ENCODE results near the gene EGFL7. TPM values are rescaled to one million over a fixed set of nuclear protein-coding genes. Genes with fewer than 3 reads are reported as not detected.

The EGFL7 gene
- 13.5 and 16.3 TPM in 2 replicates for total RNA-seq
- long read RNA-seq, partial matches to known transcripts: 1 of 2 reads
- long read RNA-seq, other reads (novel, unspliced or antisense): 0 of 2 reads

- no peaks in the 10 kb centered on the region for H3K9me3 Mint-ChIP-seq (ENCODE audit: low read depth)
- no peak within 1 kb of the TSS for H3K27ac Mint-ChIP-seq
- peak within 1 kb of the TSS; percentile 5 for H3K4me3 Mint-ChIP-seq (ENCODE audit: low read depth)
- H3K36me3 Mint-ChIP-seq (ENCODE audit: insufficient read depth): no peaks in the 10 kb centered on the region
- H3K27me3 Mint-ChIP-seq: peaks cover 5% of the 10 kb centered on the region
- TF ChIP-seq CTCF (IDR thresholded peaks at IDR 0.05; ENCODE audit: unreplicated experiment): no peak
- peaks cover 1% of the 10 kb centered on the region for H3K4me1 Mint-ChIP-seq (ENCODE audit: low read depth)
- no peak for DNase-seq (ENCODE audit: low spot score, unreplicated experiment)
Observed at GRCh38 chr9:136662656-136663581, at the start of gene EGFL7. Gene EGFL7 (plus strand): TSS chr9:136662916. CDS start chr9:136668283, 5,367 bp downstream.

GRCh38 chr9:136613824-136614371 is 48.8 kb upstream of the EGFL7 start:
- Mint-ChIP-seq H3K4me1 (ENCODE audit: low read depth) (peaks cover 11% of the 10 kb centered on the region), H3K27me3 (peaks cover 12% of the 10 kb centered on the region), H3K4me3 (ENCODE audit: low read depth) (no peak overlapping the region), H3K27ac (no peak overlapping the region), H3K9me3 (ENCODE audit: low read depth) (no peaks in the 10 kb centered on the region), H3K36me3 (ENCODE audit: insufficient read depth) (no peaks in the 10 kb centered on the region)
- DNase-seq (ENCODE audit: low spot score, unreplicated experiment): no peak
- no peak for TF ChIP-seq CTCF (IDR thresholded peaks at IDR 0.05; ENCODE audit: unreplicated experiment)

GRCh38 chr9:136614372-136614922 is 48.3 kb upstream of the EGFL7 start:
- no peak for TF ChIP-seq CTCF (IDR thresholded peaks at IDR 0.05; ENCODE audit: unreplicated experiment)
- Mint-ChIP-seq H3K27ac (no peak overlapping the region), H3K9me3 (ENCODE audit: low read depth) (no peaks in the 10 kb centered on the region), H3K4me1 (ENCODE audit: low read depth) (peaks cover 11% of the 10 kb centered on the region), H3K27me3 (peaks cover 12% of the 10 kb centered on the region), H3K4me3 (ENCODE audit: low read depth) (no peak overlapping the region), H3K36me3 (ENCODE audit: insufficient read depth) (no peaks in the 10 kb centered on the region)
- no peak for DNase-seq (ENCODE audit: low spot score, unreplicated experiment)

- no peak overlapping the region for H3K27ac Mint-ChIP-seq
- H3K27me3 Mint-ChIP-seq: peaks cover 12% of the 10 kb centered on the region
- no peak for DNase-seq (ENCODE audit: low spot score, unreplicated experiment)
- no peak overlapping the region for H3K4me3 Mint-ChIP-seq (ENCODE audit: low read depth)
- H3K36me3 Mint-ChIP-seq (ENCODE audit: insufficient read depth): no peaks in the 10 kb centered on the region
- H3K4me1 Mint-ChIP-seq (ENCODE audit: low read depth): peaks cover 11% of the 10 kb centered on the region
- TF ChIP-seq CTCF (IDR thresholded peaks at IDR 0.05; ENCODE audit: unreplicated experiment): no peak
- H3K9me3 Mint-ChIP-seq (ENCODE audit: low read depth): no peaks in the 10 kb centered on the region
Observed at GRCh38 chr9:136614967-136615623, 47.6 kb upstream of the EGFL7 start.
